Fibroblast of gingiva (primary cell): Measurements from ENCODE around the gene HSD17B12.
A peak's percentile ranks its signal among the peaks of the same experiment; 100 is the strongest.

Experiments
- DNase-seq: peaks from one replicate; pipeline ENCODE4 v3.0.0-alpha.2; 2011; ENCODE audit warnings: low read depth

HSD17B12 gene

GRCh38 chr11:43806976-43807375 is 126.4 kb downstream of the HSD17B12 start:
- DNase-seq = no peak

GRCh38 chr11:43810929-43811596 is 130.5 kb downstream of the HSD17B12 start:
- DNase-seq = no peak

GRCh38 chr11:43812471-43812870 is 131.9 kb downstream of the HSD17B12 start:
- DNase-seq = no peak

GRCh38 chr11:43818220-43818619 is 137.7 kb downstream of the HSD17B12 start:
- peak; percentile 41 for DNase-seq

- DNase-seq = peak; percentile 18
Measured at GRCh38 chr11:43819926-43820325, 139.4 kb downstream of the HSD17B12 start.

- DNase-seq = no peak
Measured at GRCh38 chr11:43823316-43823715, 142.8 kb downstream of the HSD17B12 start.

- DNase-seq = no peak
Measured at GRCh38 chr11:43823851-43824250, 143.3 kb downstream of the HSD17B12 start.

GRCh38 chr11:43825217-43825816 is 144.8 kb downstream of the HSD17B12 start:
- peak; percentile 11 for DNase-seq

GRCh38 chr11:43830928-43831440 is 150.4 kb downstream of the HSD17B12 start:
- peak; percentile 97 for DNase-seq

GRCh38 chr11:43832536-43832935 is 152.0 kb downstream of the HSD17B12 start:
- no peak for DNase-seq

GRCh38 chr11:43833657-43834073 is 153.1 kb downstream of the HSD17B12 start:
- peak; percentile 90 for DNase-seq

GRCh38 chr11:43834286-43834685 is 153.7 kb downstream of the HSD17B12 start:
- no peak for DNase-seq

GRCh38 chr11:43835104-43835503 is 154.6 kb downstream of the HSD17B12 start:
- peak; percentile 48 for DNase-seq

- no peak for DNase-seq
Measured at GRCh38 chr11:43837879-43838278, 157.3 kb downstream of the HSD17B12 start.

GRCh38 chr11:43842021-43842420 is 161.5 kb downstream of the HSD17B12 start:
- no peak for DNase-seq

- peak; percentile 15 for DNase-seq
Measured at GRCh38 chr11:43845816-43846215, 165.3 kb downstream of the HSD17B12 start.

GRCh38 chr11:43852057-43852636 is 171.6 kb downstream of the HSD17B12 start:
- peak; percentile 71 for DNase-seq

- peak; percentile 22 for DNase-seq
Measured at GRCh38 chr11:43853781-43854180, 173.2 kb downstream of the HSD17B12 start.

GRCh38 chr11:43856993-43857392 is 176.5 kb downstream of the HSD17B12 start:
- DNase-seq = no peak

GRCh38 chr11:43861141-43861540 is 180.6 kb downstream of the HSD17B12 start:
- no peak for DNase-seq

- DNase-seq = no peak
Measured at GRCh38 chr11:43866520-43866919, 186.0 kb downstream of the HSD17B12 start.

GRCh38 chr11:43866969-43867368 is 186.4 kb downstream of the HSD17B12 start:
- no peak for DNase-seq
